ENCODE measurements around the gene CLEC6A. TPM values are rescaled to one million over a fixed set of nuclear protein-coding genes. Genes with fewer than 3 reads are reported as not detected.
"Not testable (repeated sequence)": the region's sequence is repeated elsewhere in the genome, so short reads cannot be mapped to it uniquely, and the experiment has no call there.

CLEC6A gene
- total RNA-seq, 1 donor from 2014 or later, result not detected

GRCh38 chr12:8482571-8483061 lies 26.9 kb downstream of the CLEC6A start:
- DNase-seq (ENCODE audit: low spot score), result no peak
- no peaks in the 10 kb centered on the region for H3K36me3 Mint-ChIP-seq (ENCODE audit: low read depth)
- TF ChIP-seq CTCF (IDR thresholded peaks at IDR 0.05), result no peak
- H3K27ac Mint-ChIP-seq (ENCODE audit: unreplicated experiment), result no peak overlapping the region
- peaks cover 9% of the 10 kb centered on the region for H3K9me3 Mint-ChIP-seq (ENCODE audit: low read depth)
- peaks cover 8% of the 10 kb centered on the region for H3K27me3 Mint-ChIP-seq (ENCODE audit: low read depth)
- no peak overlapping the region for H3K4me3 Mint-ChIP-seq (ENCODE audit: unreplicated experiment)
- H3K4me1 Mint-ChIP-seq (ENCODE audit: low read depth), result no peaks in the 10 kb centered on the region

GRCh38 chr12:8483079-8483478 lies 27.3 kb downstream of the CLEC6A start:
- H3K36me3 Mint-ChIP-seq (ENCODE audit: low read depth), result no peaks in the 10 kb centered on the region
- H3K4me3 Mint-ChIP-seq (ENCODE audit: unreplicated experiment), result no peak overlapping the region
- DNase-seq (ENCODE audit: low spot score), result no peak
- no peak for TF ChIP-seq CTCF (IDR thresholded peaks at IDR 0.05)
- H3K27ac Mint-ChIP-seq (ENCODE audit: unreplicated experiment), result no peak overlapping the region
- peaks cover 9% of the 10 kb centered on the region for H3K9me3 Mint-ChIP-seq (ENCODE audit: low read depth)
- H3K27me3 Mint-ChIP-seq (ENCODE audit: low read depth), result peaks cover 8% of the 10 kb centered on the region
- no peaks in the 10 kb centered on the region for H3K4me1 Mint-ChIP-seq (ENCODE audit: low read depth)

- no peak for DNase-seq (ENCODE audit: low spot score)
- Mint-ChIP-seq H3K9me3 (ENCODE audit: low read depth) (no peaks in the 10 kb centered on the region), H3K27ac (ENCODE audit: unreplicated experiment) (no peak overlapping the region), H3K4me1 (ENCODE audit: low read depth) (no peaks in the 10 kb centered on the region), H3K36me3 (ENCODE audit: low read depth) (no peaks in the 10 kb centered on the region), H3K4me3 (ENCODE audit: unreplicated experiment) (no peak overlapping the region), H3K27me3 (ENCODE audit: low read depth) (peaks cover 5% of the 10 kb centered on the region)
- TF ChIP-seq CTCF (IDR thresholded peaks at IDR 0.05), result no peak
Measured at GRCh38 chr12:8491646-8492530, 36.1 kb downstream of the CLEC6A start.

- no peak overlapping the region for H3K27ac Mint-ChIP-seq (ENCODE audit: unreplicated experiment)
- H3K27me3 Mint-ChIP-seq (ENCODE audit: low read depth), result peaks cover 9% of the 10 kb centered on the region
- no peaks in the 10 kb centered on the region for H3K4me1 Mint-ChIP-seq (ENCODE audit: low read depth)
- no peak for DNase-seq (ENCODE audit: low spot score)
- H3K4me3 Mint-ChIP-seq (ENCODE audit: unreplicated experiment), result no peak overlapping the region
- no peaks in the 10 kb centered on the region for H3K9me3 Mint-ChIP-seq (ENCODE audit: low read depth)
- no peak for TF ChIP-seq CTCF (IDR thresholded peaks at IDR 0.05)
- no peaks in the 10 kb centered on the region for H3K36me3 Mint-ChIP-seq (ENCODE audit: low read depth)
Measured at GRCh38 chr12:8493084-8493483, 37.3 kb downstream of the CLEC6A start.

GRCh38 chr12:8495671-8496070 lies 39.9 kb downstream of the CLEC6A start:
- H3K9me3 Mint-ChIP-seq (ENCODE audit: low read depth); H3K4me3 Mint-ChIP-seq (ENCODE audit: unreplicated experiment); H3K36me3 Mint-ChIP-seq (ENCODE audit: low read depth); H3K4me1 Mint-ChIP-seq (ENCODE audit: low read depth); DNase-seq (ENCODE audit: low spot score); H3K27ac Mint-ChIP-seq (ENCODE audit: unreplicated experiment): not testable (repeated sequence)
- H3K27me3 Mint-ChIP-seq (ENCODE audit: low read depth), result peaks cover 17% of the 10 kb centered on the region

GRCh38 chr12:8496074-8496473 lies 40.3 kb downstream of the CLEC6A start:
- not testable (repeated sequence) for H3K4me1 Mint-ChIP-seq (ENCODE audit: low read depth); H3K9me3 Mint-ChIP-seq (ENCODE audit: low read depth); DNase-seq (ENCODE audit: low spot score); H3K27ac Mint-ChIP-seq (ENCODE audit: unreplicated experiment); H3K4me3 Mint-ChIP-seq (ENCODE audit: unreplicated experiment); H3K36me3 Mint-ChIP-seq (ENCODE audit: low read depth)
- peaks cover 17% of the 10 kb centered on the region for H3K27me3 Mint-ChIP-seq (ENCODE audit: low read depth)
